T-helper 9 cell (primary cell): ENCODE measurements around the gene DDAH1.
"Not testable (repeated sequence)": the region's sequence is repeated elsewhere in the genome, so short reads cannot be mapped to it uniquely, and the experiment has no call there.

Source experiments
- DNase-seq: peaks from one replicate; pipeline ENCODE4 v3.0.0-alpha.2; 2020

Gene DDAH1

DNA sequence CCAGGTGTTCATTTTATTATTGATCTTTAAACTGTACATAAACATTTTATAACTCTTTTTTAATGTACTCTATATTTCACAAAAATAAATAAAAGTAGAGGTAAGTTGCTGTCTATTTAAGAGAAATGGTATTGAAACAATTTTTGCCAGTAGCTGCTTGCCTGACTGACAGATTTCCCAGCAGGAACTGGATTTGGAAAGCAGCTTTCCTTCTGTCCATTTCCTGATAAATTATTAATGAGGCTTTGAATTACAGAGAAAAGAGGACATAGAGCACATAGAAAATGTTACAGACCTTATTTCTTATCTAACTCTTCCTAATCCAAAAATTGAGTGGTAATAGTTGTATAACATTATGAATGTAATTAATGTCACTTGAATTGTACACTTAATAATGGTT is 108.8 kb downstream of the DDAH1 start:
- no peak for DNase-seq

DNA sequence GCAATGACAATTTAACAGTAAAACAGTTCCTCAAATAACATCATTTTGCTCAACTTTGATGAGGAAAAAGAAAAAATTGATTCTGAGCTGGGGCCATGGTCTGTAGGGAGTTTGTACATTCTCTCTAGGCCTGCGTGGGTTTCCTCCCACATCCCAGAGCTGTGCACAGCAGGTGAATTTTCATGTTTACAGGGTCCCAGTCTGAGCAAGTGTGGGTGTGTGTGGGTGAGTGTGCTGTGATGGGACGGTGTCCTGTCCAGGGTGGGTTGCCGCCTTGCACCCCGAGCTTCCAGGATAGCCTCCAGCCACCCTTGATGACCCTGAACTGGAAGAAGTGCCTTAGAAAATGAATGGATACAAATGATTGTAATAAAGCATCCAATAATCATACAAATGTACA is 112.9 kb downstream of the DDAH1 start:
- no peak for DNase-seq

DNA sequence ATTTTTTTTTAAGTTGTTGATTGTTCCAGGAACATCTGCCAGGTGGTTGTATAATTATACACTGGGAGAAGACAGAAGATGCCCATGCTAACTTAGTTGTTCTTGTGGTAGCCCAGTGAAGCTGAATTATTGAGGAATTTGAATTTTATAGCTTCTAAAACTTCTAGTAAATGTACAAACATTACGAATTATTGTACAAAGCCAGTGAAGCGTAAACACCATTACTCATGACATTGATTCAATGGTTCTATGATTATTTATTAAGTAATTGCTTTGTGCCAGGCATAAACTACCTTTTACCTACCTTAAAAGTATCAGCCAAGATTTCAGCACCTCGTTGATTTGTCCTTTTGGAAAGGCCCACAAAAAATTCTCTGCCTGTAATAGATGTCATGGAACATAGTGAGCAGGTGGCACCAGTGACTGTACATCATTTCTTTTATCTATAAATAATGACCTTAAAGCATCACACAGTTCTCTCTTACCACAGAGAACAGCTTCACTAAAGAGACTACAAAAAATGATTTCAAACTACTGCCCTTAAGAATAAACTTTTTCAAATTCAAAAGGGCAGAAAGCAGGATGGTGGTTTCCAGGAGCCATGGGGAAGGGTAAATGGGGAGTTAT is 113.6 kb downstream of the DDAH1 start:
- DNase-seq: no peak

DNA sequence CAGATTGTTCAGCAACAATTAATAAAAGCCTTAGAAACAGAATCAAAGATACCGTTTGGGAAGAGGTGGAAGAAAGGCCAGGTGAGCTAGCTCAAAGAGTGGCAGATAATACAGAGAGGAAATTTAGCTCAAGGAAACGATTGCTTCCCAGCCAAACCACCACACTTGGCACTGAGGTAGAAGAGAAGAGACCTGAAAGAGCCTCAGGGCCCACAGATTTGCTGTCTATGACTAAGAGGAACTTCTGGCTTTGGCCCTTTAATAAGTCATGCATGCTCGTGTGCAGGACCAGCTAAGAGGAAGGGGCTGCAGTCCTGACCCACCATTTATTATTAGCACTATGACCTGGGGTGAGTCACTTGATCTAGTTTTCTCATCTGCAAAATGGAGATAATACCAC is 115.7 kb downstream of the DDAH1 start:
- no peak for DNase-seq

DNA sequence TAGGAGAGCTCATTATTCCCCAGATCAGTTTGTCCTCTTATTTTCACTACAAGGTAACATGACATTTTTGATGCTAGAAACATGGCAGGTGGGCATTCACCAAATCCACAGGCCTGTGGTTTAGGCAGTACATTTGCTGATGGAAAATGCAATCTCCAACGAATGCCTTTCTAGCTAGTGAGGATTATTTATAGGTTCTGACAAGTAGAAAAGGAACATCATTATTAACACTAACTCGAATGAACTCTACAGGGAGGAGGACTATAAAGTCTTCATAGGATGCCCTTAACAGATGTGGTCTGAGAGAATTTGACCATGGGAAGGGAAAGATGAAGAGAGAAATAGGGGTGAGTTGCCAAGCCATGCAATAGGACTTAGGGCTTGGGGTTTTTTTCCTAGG is 117.1 kb downstream of the DDAH1 start:
- no peak for DNase-seq

- not testable (repeated sequence) for DNase-seq
These were observed 117.7 kb downstream of the DDAH1 start for GRCh38 chr1:85347275-85347674.

- DNase-seq: no peak
These were observed 120.7 kb downstream of the DDAH1 start for GRCh38 chr1:85344256-85344694.

- DNase-seq: no peak
These were observed 121.2 kb downstream of the DDAH1 start for GRCh38 chr1:85343612-85344255.

- no peak for DNase-seq
These were observed 121.7 kb downstream of the DDAH1 start for GRCh38 chr1:85343213-85343611.

GRCh38 chr1:85342207-85342606 is 122.8 kb downstream of the DDAH1 start:
- no peak for DNase-seq

DNA sequence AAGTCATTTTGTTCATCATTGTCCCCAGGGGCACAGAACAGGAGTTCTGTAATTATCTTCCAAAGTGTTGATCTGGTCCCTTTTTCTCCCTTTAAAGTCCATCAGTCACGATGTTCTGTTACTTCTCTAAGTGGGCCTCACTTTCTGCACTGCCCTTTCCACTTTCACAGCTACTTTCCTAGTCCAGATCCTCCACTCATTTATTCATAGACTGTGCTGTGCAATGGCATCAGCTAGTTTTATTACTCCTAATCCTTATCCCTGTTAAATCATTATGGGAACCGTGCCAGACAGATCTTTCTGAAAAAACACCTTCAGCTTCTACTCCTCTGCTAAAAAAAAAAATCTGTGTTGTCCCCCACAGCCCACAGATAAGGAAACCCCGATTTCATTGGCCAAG is 124.5 kb downstream of the DDAH1 start:
- no peak for DNase-seq

DNA sequence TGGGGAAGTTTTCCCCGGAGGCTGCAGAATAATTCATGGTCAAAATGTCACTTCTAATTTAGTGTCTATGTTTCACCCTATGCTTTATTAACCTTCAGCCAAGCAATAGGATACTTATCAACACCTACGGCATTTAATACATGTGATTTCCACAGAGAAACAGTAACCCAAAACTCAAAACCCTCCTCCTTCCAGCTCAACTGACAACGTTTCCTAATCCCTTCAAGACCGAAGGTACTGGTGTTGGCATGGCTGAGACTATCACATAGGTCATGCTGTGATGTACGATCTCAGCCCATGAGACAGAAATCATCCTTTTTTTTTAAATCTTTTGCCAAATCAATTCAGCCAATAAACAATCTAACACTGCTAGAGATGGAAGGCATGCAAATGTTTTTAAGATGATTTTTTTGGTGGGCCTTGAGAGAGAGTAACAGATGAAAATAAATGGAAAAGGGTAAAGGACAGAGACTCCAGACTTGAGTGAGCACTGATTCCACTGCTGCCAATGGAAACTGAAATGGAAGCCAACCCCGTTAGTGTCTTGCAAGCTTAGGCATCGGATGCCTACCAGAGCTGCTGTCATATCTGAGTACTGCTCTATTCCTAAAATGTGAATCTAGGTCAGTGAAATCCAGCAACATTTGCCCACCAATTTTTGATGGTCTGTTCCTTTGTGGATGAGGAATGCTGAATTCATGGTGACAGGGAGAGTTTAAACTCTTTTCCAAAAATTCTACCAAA is 125.1 kb downstream of the DDAH1 start:
- no peak for DNase-seq

- no peak for DNase-seq
These were observed 125.9 kb downstream of the DDAH1 start for GRCh38 chr1:85339089-85339488.

- DNase-seq: no peak
These were observed 130.0 kb downstream of the DDAH1 start for GRCh38 chr1:85334962-85335361.

- DNase-seq: no peak
These were observed 131.8 kb downstream of the DDAH1 start for GRCh38 chr1:85333186-85333585.

- DNase-seq: no peak
These were observed 132.4 kb downstream of the DDAH1 start for GRCh38 chr1:85332575-85332974.

DNA sequence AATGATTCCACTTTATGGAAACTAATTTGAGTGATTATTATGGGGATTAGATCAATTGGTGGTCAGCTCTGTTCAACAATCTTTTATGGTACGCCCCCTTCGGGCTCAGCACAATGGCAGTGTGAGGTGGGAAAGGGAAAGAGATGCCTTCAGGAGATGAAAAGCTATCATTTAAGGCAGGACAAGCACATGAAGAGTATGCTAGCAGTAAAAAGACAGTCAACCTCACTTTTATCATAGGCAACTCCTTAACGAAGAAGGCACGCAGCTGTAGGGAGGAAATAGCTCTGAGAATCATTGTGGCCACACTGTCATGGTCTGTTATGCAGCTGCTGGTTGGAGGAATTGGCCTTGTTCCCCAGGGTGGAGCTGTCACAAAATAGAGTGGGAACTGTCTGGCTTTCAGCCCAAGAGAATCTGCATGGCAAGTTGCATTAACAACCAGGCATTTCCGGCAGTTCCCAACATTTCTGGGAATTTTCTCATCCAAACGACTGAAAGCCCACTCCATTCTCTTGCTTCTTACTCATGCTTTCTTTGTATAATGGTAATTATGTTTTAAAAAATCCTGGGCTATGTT is 134.2 kb downstream of the DDAH1 start:
- DNase-seq: no peak

- no peak for DNase-seq
These were observed 134.7 kb downstream of the DDAH1 start for GRCh38 chr1:85330214-85330631.

GRCh38 chr1:85328713-85329397 is 136.1 kb downstream of the DDAH1 start:
- DNase-seq: no peak

DNA sequence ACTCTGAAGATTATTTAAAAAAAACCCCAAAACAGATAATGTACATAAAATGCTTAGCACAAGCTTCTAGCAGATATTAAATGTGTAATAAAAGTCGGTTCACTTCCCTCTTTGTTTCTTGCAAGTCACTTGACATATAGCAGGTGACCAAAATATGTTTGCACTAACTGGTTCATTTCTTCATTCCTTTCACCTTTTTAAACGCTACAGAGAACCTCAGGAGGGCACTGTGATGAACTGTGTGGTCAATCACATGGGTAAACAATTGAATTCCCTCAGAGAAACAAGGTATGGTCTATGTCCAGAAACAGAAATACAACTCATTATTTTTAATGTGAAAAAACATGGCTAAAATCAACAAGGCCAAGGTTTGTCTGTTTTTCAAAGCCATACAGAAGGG is 137.2 kb downstream of the DDAH1 start:
- DNase-seq: no peak

GRCh38 chr1:85326851-85327250 is 138.1 kb downstream of the DDAH1 start:
- no peak for DNase-seq

DNA sequence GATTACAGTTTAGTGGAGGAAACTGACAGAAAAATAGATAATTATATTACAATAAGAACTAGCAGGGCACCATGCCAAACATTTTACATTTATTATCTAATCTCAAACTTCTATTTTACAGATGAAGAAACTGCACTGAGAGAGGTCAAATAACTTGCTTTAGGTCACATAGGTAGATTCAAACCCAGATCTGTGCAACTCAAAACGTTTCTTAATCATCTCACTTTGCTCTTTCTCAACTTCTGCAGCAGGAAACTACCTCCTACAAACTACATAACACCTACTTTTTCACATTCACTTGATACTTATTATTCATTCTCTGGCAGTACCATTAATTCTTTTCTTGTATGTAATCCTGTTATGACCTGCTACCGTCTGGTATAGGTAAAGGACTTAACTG is 138.6 kb downstream of the DDAH1 start:
- no peak for DNase-seq

DNA sequence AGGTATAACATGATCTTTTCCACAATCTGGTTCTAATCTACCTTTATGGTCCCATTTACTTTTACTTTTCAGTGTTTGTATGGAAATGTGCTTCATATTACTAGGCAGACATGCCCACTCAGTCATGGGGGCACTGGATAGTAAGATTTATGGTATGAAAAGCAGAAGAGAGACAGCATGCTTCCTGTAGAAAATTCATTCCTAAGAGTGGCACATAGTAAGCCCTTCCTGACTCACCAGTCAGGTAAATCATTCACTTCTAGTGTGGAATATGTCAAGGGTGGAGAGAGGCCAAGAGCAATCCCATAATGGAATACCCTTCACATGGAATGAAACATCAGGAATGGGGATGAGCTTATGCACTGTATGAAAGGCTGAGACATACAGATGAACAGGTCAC is 139.0 kb downstream of the DDAH1 start:
- no peak for DNase-seq
